Smooth muscle cell (in vitro differentiated cells): ENCODE measurements around the gene CASD1. TPM values are rescaled to one million over a fixed set of nuclear protein-coding genes. Genes with fewer than 3 reads are reported as not detected.

ENCODE experiments used
- DNase-seq: peaks from one replicate; lab custom pipeline; 2025; ENCODE audit not compliant: unreplicated experiment; lab: John Stamatoyannopoulos, UW
- H2AFZ ChIP-seq: fragments of 200-600 bp; sonication (generic); 2 replicates; pipeline ENCODE4 v1.6.0; 2016; ENCODE audit warnings: antibody characterized with exemption, low read depth, mild to moderate bottlenecking
- H3F3A ChIP-seq: fragments of 200-600 bp; sonication (generic); 2 replicates; pipeline ENCODE4 v1.6.0; 2017; ENCODE audit warnings: antibody characterized with exemption, low read depth
- H3K27ac ChIP-seq: fragments of 200-600 bp; sonication (generic); 2 replicates; pipeline ENCODE4 v1.5.1; 2016; ENCODE audit warnings: low read depth, mild to moderate bottlenecking
- H3K27me3 ChIP-seq: fragments of 200-600 bp; sonication (generic); 2 replicates; pipeline ENCODE4 v1.6.1; 2016; ENCODE audit warnings: low read depth, mild to moderate bottlenecking
- H3K36me3 ChIP-seq: fragments of 200-600 bp; sonication (generic); 2 replicates; pipeline ENCODE4 v1.5.1; 2016; ENCODE audit warnings: low read depth
- H3K4me1 ChIP-seq: fragments of 200-600 bp; sonication (generic); 2 replicates; pipeline ENCODE4 v1.5.1; 2016; ENCODE audit warnings: low read depth
- H3K4me2 ChIP-seq: fragments of 200-600 bp; sonication (generic); 2 replicates; pipeline ENCODE4 v1.6.0; 2016; ENCODE audit warnings: mild to moderate bottlenecking
- H3K4me3 ChIP-seq: fragments of 200-600 bp; sonication (generic); 2 replicates; pipeline ENCODE4 v1.5.1; 2016; ENCODE audit warnings: mild to moderate bottlenecking
- H3K79me2 ChIP-seq: fragments of 200-600 bp; sonication (generic); 2 replicates; pipeline ENCODE4 v1.6.0; 2016; ENCODE audit warnings: low read depth, mild to moderate bottlenecking
- H3K9ac ChIP-seq: fragments of 200-600 bp; sonication (generic); 2 replicates; pipeline ENCODE4 v1.6.0; 2016; ENCODE audit warnings: low read depth
- H3K9me3 ChIP-seq: fragments of 200-600 bp; sonication (generic); replicated peaks from 2 replicates; pipeline ENCODE4 v1.5.1; 2016; ENCODE audit warnings: low read depth
- H4K20me1 ChIP-seq: fragments of 200-600 bp; sonication (generic); 2 replicates; pipeline ENCODE4 v1.6.0; 2016; ENCODE audit warnings: low read depth
- CTCF ChIP-seq: fragments of 200-600 bp; sonication (generic); IDR thresholded peaks from 2 replicates; pipeline ENCODE4 v1.5.1; 2017; ENCODE audit warnings: borderline replicate concordance, mild to moderate bottlenecking, antibody characterized with exemption; ENCODE audit not compliant: insufficient read depth, poor library complexity, severe bottlenecking
- WGBS: methylation state at CpG from one replicate; pipeline ENCODE4 v1.1.7; 2016; ENCODE audit warnings: low lambda C conversion rate; 5-methylcytosine and 5-hydroxymethylcytosine counted together
- polyA plus RNA-seq: library from polyadenylated mRNA; unstranded; fragments of >200 nt; fragmentation: Nextera tagmentation; extraction: Ambion mirVana; gene quantifications from 2 replicates; pipeline ENCODE4 v1.2.1, GENCODE V29; 2016
- total RNA-seq: library from RNA; depleted of rRNA; stranded (reverse); fragments of >200 nt; gene quantifications from 2 replicates; pipeline ENCODE4 v1.2.3, GENCODE V29; 2014

Gene CASD1
- total and polyA plus RNA-seq, 2 experiments from 2014 or later, result 9.8 to 33.6 TPM

GRCh38 chr7:94481279-94481678 lies 28.3 kb upstream of the CASD1 start:
- no peak overlapping the region for H3K27ac ChIP-seq
- no peaks in the 10 kb centered on the region for H3K27me3 ChIP-seq
- H3K4me1 ChIP-seq, result no peaks in the 10 kb centered on the region
- H3K4me3 ChIP-seq, result no peak overlapping the region
- WGBS, result 96% methylated on average over 3 of the region's 3 CpGs
- H2AFZ ChIP-seq, result no peak overlapping the region
- H4K20me1 ChIP-seq, result no peaks in the 10 kb centered on the region
- no peaks in the 10 kb centered on the region for H3K9me3 ChIP-seq
- H3K36me3 ChIP-seq, result no peaks in the 10 kb centered on the region
- H3K79me2 ChIP-seq, result no peaks in the 10 kb centered on the region
- H3F3A ChIP-seq, result no peaks in the 10 kb centered on the region
- TF ChIP-seq CTCF, result no peak
- H3K4me2 ChIP-seq, result no peak overlapping the region
- DNase-seq, result no peak
- H3K9ac ChIP-seq, result no peak overlapping the region

GRCh38 chr7:94482796-94483195 lies 26.8 kb upstream of the CASD1 start:
- Histone ChIP-seq H3K4me1 (no peaks in the 10 kb centered on the region), H3K27ac (no peak overlapping the region), H2AFZ (no peak overlapping the region), H4K20me1 (no peaks in the 10 kb centered on the region), H3K4me3 (no peak overlapping the region), H3K36me3 (no peaks in the 10 kb centered on the region), H3K9me3 (no peaks in the 10 kb centered on the region), H3K4me2 (no peak overlapping the region), H3F3A (no peaks in the 10 kb centered on the region), H3K79me2 (no peaks in the 10 kb centered on the region), H3K9ac (no peak overlapping the region), H3K27me3 (no peaks in the 10 kb centered on the region)
- 28% methylated on average over 9 of the region's 9 CpGs for WGBS
- DNase-seq, result no peak
- no peak for TF ChIP-seq CTCF

- no peaks in the 10 kb centered on the region for H3F3A ChIP-seq
- H3K9me3 ChIP-seq, result no peaks in the 10 kb centered on the region
- no peak overlapping the region for H3K9ac ChIP-seq
- no peak overlapping the region for H3K27ac ChIP-seq
- H3K4me2 ChIP-seq, result no peak overlapping the region
- no peaks in the 10 kb centered on the region for H4K20me1 ChIP-seq
- H3K4me3 ChIP-seq, result no peak overlapping the region
- no peaks in the 10 kb centered on the region for H3K27me3 ChIP-seq
- 91% methylated on average over 2 of the region's 2 CpGs for WGBS
- DNase-seq, result no peak
- no peak overlapping the region for H2AFZ ChIP-seq
- H3K79me2 ChIP-seq, result no peaks in the 10 kb centered on the region
- TF ChIP-seq CTCF, result no peak
- H3K4me1 ChIP-seq, result no peaks in the 10 kb centered on the region
- H3K36me3 ChIP-seq, result no peaks in the 10 kb centered on the region
Observed at GRCh38 chr7:94483843-94484242, 25.8 kb upstream of the CASD1 start.

- DNase-seq, result no peak
- no peak for TF ChIP-seq CTCF
Observed at GRCh38 chr7:94486216-94486615, 23.4 kb upstream of the CASD1 start.

More at GRCh38 chr7:94486216-94486615, 23.4 kb upstream of the CASD1 start:
- Histone ChIP-seq H3K9me3 (no peaks in the 10 kb centered on the region), H3K4me2 (no peak overlapping the region), H3F3A (no peaks in the 10 kb centered on the region), H3K4me3 (no peak overlapping the region), H3K27ac (no peak overlapping the region), H3K36me3 (no peaks in the 10 kb centered on the region), H3K9ac (no peak overlapping the region), H3K27me3 (no peaks in the 10 kb centered on the region), H3K79me2 (no peaks in the 10 kb centered on the region), H4K20me1 (no peaks in the 10 kb centered on the region), H3K4me1 (no peaks in the 10 kb centered on the region), H2AFZ (no peak overlapping the region)
- 83% methylated on average over 3 of the region's 3 CpGs for WGBS
